ENCODE data around the gene FRMPD1.

DNA sequence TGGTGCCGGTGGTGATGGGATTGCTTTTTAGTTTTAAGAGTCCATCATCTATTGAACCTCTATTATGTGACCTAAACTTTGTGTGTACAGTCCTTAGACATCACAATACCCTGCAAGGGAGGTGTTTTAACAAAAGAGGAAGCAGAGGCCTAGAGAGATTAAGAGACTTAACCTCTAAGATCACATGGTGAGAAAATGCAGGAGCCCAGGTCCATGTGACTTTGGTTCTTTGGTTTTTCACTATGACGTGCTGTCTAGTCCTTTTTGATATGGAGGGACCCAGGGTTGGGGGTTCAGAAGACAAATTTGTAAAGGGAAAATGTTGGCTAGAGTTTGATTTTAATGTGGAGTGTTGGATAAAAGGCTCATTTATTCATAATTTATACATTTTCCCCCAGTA, 68.8 kb downstream of the FRMPD1 start:
- TF ChIP-seq POLR2A (IDR thresholded peaks at IDR 0.05): no peak
- TF ChIP-seq, protein P1, sequence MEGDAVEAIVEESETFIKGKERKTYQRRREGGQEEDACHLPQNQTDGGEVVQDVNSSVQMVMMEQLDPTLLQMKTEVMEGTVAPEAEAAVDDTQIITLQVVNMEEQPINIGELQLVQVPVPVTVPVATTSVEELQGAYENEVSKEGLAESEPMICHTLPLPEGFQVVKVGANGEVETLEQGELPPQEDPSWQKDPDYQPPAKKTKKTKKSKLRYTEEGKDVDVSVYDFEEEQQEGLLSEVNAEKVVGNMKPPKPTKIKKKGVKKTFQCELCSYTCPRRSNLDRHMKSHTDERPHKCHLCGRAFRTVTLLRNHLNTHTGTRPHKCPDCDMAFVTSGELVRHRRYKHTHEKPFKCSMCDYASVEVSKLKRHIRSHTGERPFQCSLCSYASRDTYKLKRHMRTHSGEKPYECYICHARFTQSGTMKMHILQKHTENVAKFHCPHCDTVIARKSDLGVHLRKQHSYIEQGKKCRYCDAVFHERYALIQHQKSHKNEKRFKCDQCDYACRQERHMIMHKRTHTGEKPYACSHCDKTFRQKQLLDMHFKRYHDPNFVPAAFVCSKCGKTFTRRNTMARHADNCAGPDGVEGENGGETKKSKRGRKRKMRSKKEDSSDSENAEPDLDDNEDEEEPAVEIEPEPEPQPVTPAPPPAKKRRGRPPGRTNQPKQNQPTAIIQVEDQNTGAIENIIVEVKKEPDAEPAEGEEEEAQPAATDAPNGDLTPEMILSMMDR (IDR thresholded peaks at IDR 0.05): no peak
